HG03457 (cell line): ENCODE results near the gene CTSH.

Experiments used
- ATAC-seq: cut with Tn5 transposase; IDR thresholded peaks from one replicate; pipeline ENCODE4 v1.9.1; 2021; ENCODE audit warnings: moderate number of reproducible peaks; ENCODE audit not compliant: unreplicated experiment

The CTSH gene, protein sequence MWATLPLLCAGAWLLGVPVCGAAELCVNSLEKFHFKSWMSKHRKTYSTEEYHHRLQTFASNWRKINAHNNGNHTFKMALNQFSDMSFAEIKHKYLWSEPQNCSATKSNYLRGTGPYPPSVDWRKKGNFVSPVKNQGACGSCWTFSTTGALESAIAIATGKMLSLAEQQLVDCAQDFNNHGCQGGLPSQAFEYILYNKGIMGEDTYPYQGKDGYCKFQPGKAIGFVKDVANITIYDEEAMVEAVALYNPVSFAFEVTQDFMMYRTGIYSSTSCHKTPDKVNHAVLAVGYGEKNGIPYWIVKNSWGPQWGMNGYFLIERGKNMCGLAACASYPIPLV

DNA sequence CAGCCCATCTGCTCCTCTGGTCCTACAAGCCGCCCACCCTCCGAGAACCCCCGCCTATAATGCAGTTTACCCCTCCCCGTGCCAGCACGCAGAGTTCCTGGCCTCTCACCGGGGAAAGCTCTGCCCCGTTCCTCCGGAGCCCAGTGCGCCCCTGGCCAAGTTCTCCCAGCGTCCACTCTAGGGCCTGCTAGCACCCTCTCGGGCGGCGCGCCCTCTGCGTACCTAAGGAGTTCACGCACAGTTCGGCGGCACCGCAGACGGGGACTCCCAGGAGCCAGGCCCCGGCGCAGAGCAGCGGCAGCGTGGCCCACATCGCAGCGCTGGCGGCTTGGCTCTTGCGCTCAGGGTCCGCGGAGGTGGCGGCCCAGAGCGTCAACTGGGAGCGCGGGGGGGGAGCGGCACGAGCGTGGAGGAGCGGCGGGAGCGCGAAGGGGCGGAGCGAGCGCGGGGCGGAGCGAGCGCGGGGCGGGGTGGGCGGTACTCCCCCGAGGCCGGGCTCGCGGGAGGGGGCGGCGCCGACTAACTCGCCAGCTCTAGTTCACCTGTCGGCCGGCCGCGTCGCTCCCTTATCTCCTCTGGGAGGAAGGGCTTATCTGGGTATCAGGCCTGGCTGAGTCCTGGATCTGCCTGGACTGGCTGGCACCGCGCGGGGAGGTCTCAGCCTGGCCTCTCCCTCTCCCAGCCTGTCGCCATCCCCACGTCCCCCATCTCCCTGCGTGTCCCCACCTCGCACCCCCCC lies at the start of gene CTSH:
TSS of gene CTSH (minus strand) at position 378 of the 739 bp plus-strand sequence. CDS start at position 313, 65 bp downstream.
- peak; percentile 50 for ATAC-seq

DNA sequence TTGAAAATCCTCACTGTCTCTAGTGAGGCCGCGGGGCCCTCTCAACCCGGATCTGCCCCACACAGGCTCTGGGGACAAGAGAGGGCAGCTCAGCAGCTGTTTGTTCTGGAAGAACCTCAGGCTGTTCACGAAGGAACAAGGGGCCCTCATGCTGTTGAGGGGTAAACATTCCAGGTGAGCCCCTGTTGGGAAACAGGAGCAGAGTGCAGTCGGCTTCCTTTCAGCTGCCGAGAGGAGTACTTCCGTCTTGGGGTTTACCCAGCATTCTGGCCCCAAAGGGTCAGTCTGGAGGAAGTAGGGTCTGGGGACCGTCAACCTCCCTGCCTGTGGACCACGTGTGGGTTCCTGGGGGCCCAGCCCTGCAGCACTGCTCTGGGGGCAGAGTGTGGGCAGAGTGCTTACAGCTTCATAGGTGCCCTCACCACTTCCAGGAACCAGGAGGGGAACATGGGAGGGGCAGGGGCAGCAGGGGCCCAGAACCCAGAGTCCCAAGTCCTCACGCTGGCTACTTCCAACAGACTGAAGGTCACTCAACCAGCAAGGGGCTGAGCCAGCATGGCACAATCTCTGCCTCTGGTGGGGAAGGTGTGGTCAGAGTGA lies 49.2 kb upstream of the CTSH start:
- ATAC-seq = no peak

DNA sequence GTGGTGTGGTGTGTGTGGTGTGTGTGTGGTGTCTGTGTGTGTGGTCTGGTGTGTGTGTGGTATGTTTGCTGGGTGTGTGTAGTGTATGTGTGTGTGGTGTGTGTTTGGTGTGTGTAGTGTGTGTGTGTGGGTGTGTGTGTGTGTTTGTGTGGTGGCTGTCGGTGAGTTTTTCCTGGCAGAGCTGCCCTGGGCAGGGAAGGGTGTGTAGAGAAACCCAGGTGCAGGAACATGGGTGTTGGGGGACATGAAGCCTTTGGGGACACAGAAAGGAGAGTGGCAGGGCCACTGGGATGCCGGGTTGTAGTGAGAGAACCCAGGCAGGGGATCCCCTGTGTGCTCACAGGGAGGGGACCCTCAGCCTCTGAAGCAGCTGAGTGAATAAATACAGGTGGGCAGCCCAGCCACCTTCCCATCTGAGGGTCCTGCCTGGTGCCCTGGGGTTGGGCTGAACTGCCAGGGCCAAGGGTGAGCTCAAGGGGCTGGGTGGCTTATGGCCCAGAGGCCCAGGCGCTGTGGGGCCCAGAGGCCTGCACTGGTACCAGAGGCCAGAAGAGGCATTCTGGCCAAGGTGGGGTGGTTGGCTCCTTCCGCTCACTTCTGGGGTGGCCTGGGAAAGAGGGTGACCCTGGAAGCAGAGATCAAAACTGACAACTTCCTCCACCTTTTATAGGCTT lies 48.5 kb upstream of the CTSH start:
- ATAC-seq = no peak

DNA sequence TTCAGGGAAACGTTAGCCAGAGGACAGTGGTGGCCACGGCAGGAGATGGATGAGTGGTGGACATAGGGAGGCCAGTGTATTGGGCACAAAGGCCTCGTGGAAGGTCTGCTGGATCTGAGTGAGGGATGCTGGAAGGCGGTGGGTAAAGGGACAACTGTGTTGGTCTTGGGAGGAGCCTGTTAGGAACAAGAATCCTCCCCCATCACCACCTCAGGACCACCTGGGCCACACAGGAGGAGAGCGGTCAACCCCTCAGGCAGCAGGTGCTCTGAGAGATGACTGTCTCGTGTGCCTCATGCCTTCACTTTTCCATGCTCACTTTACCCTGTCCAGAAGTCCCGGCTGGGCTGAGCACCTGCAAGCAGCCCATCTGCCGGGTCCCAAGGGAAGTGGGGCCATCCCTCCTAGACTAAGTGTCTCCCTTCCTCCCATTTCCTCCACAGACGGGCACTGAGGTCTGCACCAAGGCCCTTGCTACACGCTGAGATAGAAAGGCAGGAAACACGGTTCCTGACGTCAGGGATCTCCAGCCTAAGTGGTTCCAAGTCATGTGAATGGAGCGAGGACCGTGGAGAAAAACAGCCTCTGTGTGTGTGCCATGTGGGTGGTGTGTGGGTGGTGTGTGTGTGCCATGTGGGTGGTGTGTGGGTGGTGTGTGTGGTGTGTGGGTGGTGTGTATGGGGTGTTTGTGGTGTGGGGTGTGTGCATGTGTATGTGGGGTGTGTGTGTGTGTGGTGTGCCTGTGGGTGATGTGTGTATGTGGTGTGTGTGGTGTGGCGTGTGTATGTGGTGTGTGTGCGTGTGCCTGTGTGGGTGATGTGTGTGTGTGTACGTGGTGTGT lies 47.8 kb upstream of the CTSH start:
- ATAC-seq = no peak

DNA sequence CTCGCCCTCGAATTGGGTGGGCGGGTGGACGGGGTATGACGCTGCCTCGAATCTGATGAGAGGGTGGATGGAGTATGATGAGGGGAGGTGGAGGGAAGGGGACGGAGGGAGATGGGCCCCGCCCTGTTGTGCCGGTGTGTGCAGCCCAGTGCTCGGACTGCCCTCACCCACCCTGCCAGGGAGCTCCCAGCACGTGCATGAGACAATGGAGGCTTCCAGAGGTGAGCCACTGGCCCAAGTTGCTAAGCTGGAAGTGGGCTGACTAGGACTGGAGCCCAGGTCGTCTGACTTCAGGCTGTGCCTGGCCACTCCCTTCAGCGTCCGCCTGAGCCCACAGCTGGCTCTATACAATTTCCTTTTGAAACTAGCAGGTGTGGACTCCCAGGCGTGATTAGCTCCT lies 47.0 kb upstream of the CTSH start:
- ATAC-seq = no peak

DNA sequence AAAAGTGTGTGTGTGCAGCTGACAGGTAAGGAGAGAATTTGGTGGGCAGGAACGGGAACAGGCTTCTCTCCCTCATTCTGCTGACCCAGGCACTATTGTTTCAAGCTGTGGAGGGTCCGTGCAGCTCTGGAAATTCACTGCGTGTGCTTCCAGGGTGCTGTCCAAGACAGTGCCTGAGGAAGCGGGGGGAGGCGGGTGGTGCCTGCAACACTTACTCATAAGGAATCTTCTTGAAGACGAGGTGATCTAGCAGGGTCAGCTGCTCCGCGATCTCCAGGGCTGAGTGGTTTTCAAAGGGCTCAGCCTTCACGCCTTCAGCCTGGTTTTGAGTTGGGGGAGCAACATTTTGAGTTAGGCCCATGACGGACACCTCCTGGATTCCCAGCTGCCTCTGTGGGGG lies 46.6 kb upstream of the CTSH start:
- ATAC-seq = no peak

DNA sequence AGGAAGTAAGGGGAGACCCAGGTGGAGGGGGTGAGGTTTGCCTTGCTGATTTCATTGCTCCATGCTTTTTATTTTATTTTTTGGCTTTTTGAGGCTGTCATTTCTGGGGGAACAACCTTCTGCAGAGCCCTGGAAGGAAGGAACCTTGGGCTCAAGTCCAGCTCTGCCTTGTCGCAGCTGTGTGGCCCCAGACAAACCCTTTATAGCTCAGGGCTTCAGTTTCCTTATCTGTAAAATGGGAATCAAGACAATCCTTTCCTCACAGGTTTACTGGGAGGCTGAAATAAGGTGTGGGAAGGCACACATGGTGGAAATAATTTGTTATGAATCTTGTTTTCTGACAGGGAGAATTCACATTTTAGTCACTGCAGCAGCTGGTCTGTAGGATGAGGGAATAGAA lies 45.4 kb upstream of the CTSH start:
- no peak for ATAC-seq

DNA sequence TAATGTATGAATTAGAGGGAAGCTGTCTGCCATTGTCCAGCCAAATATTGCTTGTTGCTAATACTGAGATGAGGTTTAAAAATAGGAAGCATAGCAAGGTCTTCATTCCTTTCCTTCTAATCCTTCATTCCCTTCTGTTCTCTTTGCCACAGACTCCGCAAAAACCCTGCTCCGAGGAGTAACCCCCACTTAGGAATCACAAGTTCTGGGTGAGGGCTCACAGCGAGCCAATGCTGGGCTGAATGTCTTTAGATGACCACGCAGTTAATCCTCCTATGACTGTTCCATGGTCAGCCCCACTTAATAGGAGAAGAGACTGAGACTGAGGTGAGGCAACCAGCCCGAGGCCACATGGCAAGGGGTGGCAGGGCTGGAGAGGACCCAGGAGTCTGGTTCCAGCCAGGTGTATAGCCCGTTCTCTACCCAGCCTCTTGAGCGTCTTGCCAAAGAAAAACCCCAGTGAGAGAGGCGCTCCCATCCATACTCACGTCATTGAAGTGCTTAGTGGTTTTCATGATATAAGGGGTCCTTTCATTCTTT lies 44.9 kb upstream of the CTSH start:
- no peak for ATAC-seq

DNA sequence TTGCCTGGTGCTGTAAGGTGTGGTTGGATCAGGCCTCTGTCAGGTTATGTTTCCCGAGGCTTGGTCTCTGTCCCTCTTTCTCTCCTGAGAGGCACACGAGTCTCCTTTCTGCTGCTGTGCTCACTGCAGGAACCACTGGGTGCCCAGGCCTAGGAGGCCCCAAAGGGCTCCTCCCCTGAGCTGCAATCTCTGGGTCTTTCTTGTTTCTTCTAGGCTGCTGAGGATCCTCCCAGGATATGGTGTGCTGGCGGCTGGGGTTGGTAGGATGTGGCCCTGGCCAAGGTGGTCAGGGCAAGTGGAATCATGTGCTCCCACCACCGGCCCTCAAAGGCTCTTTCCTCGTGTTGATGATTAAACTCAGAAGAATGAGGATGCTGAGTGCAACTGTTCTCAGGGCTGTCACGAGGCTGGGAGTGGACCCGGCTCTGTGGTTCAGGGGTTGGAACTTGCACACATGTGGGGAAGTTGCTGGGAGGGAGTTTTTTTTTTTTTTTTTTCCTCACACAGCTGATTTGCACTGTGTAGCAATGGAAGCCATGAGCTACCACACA lies 43.6 kb upstream of the CTSH start:
- no peak for ATAC-seq

DNA sequence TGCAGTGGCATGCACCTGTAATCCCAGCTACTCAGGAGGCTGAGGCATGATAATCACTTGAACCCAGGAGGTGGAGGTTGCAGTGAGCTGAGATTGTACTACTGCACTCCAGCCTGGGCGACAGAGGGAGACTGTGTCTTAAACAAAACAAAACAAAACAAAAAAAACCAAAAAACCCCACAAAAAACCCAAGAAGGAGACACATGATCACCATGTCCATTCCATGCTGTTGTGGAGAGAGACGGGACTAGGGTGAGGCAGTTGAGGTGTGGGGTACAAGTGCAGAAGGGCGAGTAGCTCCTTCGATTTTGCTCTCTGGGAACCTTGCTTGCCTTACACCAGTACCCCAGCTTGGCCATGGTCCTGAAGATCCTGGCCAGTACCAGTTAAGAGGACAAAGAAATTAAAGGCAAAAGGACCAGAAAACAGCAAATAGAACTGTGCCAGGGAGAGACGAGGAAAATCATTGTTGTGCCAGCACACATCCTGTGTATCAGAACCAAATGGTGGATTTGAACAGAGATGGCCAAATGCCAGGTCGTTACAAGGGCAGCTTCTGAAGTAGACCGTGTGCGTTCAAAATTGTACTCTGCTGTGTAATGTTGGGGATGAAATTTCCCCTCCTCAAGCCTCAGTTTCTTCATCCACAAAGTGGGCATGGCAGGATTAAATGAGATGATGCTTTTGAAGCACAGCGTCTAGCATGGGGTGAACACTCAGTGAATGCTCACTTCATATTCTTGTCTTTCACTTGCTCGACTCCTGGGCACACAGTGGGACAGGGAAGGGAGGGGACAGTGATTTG lies 42.9 kb upstream of the CTSH start:
- no peak for ATAC-seq

DNA sequence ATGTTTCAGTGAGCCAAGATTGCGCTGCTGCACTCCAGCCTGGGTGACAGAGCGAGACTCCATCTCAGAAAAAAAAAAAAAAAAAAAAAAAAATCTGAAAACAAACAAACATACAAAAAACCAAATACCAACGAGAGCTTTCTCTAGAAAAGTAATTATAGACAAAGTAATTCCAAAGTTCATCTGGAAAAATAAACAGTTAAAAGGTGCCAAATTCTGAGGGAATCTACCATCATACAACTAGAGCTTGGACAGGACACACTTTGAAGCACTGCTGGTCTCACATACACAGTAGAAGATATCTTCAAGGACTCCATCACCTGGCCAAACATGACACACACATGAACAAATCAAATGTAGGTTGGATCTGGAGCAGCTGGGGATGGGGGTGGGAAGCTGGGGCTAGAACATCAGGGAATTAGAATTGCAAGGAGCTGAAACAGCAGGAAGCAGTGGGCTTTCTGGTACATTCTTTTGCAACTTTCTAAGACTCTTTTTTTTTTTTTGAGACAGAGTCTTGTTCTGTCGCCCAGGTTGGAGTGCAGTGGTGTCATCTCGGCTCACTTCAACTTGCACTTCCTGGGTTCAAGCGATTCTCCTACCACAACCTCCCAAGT lies 41.1 kb upstream of the CTSH start:
- no peak for ATAC-seq

DNA sequence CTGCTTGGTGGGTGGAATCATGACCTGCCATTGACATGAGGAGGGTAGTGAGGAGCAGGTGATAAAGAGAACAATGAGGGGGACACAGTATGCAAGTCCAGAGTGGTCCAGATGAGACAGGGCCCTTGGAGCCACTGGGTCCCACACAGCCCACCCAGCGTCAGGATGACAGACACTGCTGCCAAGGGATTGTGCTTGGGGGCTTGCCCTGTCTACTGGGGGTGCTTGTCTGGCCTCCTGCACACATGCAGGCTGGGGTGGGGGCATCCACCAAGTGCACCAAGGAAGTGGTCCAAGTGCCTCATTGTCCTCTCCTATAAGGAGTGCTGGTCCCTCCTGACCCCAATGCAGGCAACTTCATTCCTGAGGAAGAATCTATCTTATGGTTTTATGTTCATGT lies 39.2 kb upstream of the CTSH start:
- no peak for ATAC-seq

DNA sequence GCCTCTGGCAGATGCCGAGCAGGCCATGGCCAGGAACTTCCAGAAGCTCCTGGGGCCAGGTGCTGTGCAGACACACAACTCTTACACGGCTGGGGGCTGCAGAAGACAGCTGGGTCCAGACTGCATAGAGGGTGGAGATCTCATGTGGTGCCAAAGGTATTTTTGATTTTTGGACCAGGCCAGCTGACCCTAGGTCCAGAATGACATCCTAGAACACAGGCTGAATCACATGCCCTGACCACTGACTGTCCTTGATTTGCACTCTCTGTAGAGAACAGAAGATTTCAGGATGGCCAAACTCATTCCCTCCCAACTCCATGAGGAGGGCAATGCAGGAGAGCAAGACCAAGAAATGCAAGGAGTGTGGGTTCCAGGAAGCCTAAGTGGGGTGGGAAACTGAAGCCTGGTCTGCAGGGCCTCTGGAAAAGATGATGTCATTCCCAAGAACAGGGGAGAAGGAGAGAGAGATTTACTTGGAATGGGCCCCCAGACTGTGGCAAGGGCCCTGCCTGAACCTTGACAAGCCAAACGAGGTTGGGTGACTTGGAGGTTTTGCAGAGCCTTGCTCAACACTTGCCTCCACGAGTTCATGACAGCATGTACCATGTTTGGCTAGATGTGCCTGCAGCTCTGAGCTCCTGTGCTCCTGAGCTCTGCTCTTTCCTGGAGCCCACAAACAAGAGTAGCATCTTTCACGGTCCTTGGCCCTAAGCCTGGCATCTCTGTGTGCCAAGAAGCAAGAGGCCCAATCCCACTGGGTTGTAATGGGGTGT lies 38.5 kb upstream of the CTSH start:
- no peak for ATAC-seq

DNA sequence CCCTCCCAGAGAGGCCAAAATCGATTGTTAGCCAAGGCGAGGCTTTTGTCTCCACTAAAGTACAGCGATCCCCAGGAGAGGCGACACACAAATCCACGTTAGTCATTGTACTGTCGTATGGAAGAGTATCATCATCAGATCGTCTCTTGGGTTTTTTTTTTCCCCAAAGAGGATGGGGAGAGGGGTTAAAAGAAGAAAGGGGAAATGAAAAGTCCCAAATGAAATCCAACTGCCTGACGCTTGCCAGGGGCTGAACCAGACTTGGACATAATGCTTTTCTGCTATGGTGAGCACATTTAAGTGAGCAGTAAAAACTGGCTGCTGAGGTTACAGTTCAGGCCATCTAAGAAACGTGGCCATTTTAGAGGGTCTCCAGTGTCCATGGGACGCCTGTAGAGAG lies 37.9 kb upstream of the CTSH start:
- ATAC-seq = no peak

DNA sequence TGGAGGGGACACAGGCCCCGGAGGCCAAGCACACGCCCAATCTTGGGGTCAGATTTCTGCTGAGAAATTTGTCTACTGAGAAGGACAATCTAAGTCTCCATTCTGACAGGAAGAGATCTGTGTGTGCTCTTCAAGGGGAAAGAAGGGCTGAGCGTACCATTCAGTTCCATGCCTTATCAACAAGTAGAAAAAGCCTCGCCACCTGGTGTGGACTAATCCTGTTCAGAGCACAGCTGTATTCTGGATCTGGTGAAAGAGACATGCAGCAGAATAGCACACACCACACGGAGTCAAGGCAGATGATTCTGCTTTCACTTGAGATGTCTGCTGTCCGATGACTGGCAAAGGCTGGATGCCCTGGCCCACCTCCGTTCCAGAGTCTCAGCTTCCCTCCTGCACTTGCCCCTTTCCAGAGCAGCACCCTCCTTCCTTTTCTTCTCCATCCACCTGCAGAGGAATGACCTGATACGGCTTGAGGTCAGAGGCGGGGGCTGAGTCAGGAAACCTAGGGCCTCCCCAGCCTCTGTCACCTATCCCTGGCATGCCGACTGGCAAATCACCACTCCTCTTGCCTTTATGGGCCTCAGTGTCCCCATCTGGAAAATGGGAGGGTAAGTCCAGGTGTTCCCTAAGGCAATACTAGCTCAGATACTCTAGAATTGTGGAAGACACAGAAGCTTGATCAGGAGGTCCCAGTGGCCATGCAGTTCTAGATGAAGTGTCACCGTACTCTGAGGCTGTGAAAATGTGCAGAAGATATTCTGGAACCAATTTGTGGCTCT lies 36.9 kb upstream of the CTSH start:
- ATAC-seq = no peak

DNA sequence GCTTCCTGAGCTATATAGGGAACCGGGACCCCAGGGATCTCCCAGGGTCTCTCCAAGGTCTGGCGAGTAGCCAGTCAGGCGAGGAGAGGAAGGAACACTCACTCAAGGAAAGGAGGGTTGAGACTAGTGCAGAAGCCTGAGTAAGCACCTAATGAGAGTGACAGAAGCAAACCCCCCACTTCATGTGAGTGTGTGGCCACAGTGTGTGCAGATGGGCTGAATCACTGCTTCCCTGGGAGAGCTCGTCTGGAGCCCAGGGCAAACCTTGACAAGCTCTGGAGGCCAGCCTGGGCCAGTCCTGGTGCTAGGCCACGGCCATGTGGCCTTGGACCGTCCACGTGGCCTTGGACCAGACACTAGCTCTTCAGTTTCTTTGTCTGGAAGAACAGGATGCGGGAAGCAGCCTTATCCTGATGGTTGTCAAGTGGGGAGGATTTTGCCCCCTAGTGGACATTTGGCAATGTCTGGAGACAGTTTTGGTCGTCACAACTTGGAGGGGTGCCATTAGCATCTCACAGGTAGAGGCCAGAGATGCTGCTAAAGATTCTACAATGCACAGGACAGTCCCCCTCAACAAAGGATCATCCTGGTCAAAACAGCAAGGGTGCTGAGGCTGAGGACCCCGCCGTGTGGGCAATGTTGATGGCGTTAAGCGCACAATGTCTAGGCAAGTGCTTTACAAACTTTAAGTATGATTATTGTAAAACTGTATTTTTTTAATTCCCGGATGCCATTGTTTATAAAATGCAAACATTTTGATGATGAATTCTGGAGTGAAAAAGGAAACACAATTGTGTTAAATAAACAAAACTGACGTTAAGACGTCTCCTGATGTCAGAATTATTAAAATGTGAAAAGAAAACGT lies 34.8 kb upstream of the CTSH start:
- no peak for ATAC-seq
